ENCODE measurements around the gene CCR7. TPM values are rescaled to one million over a fixed set of nuclear protein-coding genes. Genes with fewer than 3 reads are reported as not detected.

Gene CCR7
- total and polyA plus RNA-seq, 10 donors = 29.0 to 79.1 (median 55.0) TPM

DNA sequence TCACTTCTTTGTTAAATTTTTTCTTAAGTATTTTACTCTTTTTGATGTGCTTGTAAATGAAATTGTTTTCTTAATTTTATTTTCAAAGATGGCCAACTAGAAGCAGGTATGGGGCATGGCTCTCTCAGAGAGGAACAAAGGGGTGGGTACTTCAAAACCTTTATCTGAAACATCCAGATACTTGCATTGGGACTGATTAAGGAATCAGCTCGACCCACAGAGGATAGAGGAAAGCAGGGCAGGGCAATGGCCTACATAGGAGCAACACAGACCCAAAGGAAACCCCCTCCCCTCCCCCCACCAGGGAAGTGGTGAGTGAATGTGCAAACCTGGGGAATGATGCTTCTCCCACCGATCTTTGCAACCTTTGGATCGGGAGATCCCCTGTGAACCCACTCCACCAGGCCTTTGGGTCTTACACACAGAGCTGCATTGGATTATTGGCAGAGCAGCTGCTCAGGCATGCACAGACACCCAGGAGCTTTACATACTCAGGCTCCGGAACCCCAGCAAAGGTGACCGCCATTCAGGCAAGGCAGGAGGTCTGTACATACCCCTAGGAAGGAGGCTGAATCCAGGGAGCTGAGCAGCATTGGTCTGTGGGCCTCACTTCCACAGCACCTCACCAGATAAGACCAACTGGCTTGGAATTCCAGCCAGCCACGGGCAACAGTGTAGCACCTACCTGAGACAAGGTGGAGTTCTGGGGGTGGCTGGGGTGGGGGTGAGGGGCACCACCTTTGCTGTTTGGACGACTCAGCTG lies 3.0 kb upstream of the CCR7 start:
- Histone ChIP-seq H3K27me3 (replicated peaks in 1 of 7) (no peaks in the 10 kb centered on the region), H3K4me1 (peaks cover 2 to 58% (median 24%) of the 10 kb centered on the region in 6 donors), H3K4me3 (no peak overlapping the region), H3K27ac (no peak overlapping the region), H3K36me3 (no peaks in the 10 kb centered on the region), H3K9me3 (peaks cover 0 to 22% (median 2%) of the 10 kb centered on the region in 8 donors)
- 75 to 87% (median 83%) methylated on average over 7 of the region's 7 CpGs for WGBS, 5 donors
- no peak for DNase-seq
- intact Hi-C loops (cut with DNase I; ENCODE audit: low total_unique reads) = no loop called here
- TF ChIP-seq POLR2A (IDR thresholded peaks at IDR 0.05) (no peak), POLR2AphosphoS5 (IDR thresholded peaks at IDR 0.05) (no peak)
- TF ChIP-seq, protein P1, sequence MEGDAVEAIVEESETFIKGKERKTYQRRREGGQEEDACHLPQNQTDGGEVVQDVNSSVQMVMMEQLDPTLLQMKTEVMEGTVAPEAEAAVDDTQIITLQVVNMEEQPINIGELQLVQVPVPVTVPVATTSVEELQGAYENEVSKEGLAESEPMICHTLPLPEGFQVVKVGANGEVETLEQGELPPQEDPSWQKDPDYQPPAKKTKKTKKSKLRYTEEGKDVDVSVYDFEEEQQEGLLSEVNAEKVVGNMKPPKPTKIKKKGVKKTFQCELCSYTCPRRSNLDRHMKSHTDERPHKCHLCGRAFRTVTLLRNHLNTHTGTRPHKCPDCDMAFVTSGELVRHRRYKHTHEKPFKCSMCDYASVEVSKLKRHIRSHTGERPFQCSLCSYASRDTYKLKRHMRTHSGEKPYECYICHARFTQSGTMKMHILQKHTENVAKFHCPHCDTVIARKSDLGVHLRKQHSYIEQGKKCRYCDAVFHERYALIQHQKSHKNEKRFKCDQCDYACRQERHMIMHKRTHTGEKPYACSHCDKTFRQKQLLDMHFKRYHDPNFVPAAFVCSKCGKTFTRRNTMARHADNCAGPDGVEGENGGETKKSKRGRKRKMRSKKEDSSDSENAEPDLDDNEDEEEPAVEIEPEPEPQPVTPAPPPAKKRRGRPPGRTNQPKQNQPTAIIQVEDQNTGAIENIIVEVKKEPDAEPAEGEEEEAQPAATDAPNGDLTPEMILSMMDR (IDR thresholded peaks at IDR 0.05 in 8 of 11, conservative IDR thresholded peaks at IDR 0.05 in 3 of 11) = no peak

DNA sequence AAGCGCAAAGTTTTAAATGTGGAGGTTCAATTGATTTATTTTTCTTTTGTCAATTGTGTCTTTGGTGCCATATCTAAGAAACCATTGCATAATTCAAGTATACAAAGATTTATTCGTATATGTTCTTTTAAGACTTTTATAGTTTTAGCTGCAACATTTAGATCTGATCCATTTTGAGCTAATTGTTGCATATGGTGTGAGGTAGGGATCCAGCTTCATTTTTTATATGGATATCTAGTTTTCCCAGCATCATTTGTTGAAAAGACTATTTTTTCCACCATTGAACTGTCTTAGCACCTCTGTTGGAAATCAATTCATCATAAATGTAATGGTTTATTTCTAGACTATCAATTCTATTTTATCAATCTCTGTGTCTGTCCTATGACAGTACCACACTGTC lies 2.1 kb upstream of the CCR7 start:
- WGBS, 5 donors = 93 to 100% (median 96%) methylated on average over 2 of the region's 2 CpGs
- TF ChIP-seq POLR2A (IDR thresholded peaks at IDR 0.05) (no peak), POLR2AphosphoS5 (IDR thresholded peaks at IDR 0.05) (no peak)
- TF ChIP-seq, protein P1 (IDR thresholded peaks at IDR 0.05 in 8 of 11, conservative IDR thresholded peaks at IDR 0.05 in 3 of 11) = no peak
- Histone ChIP-seq H3K27me3 (replicated peaks in 1 of 7) (no peaks in the 10 kb centered on the region), H3K4me3 (no peak overlapping the region), H3K27ac (no peak overlapping the region), H3K9me3 (peaks cover 0 to 16% (median 0%) of the 10 kb centered on the region in 8 donors), H3K4me1 (peaks cover 2 to 58% (median 20%) of the 10 kb centered on the region in 6 donors), H3K36me3 (no peaks in the 10 kb centered on the region)
- intact Hi-C loops (cut with DNase I; ENCODE audit: low total_unique reads) = no loop called here
- DNase-seq = no peak

GRCh38 chr17:40565769-40566409 lies 617 bp upstream of the CCR7 start:
- 17 to 31% (median 24%) methylated on average over 2 of the region's 2 CpGs for WGBS, 5 donors
- intact Hi-C loops (cut with DNase I; ENCODE audit: low total_unique reads) = no loop called here
- peak overlapping the region; percentile 24 to 95 (median 84) for H3K27ac ChIP-seq

More at GRCh38 chr17:40565769-40566409, 617 bp upstream of the CCR7 start:
- peak overlapping the region in 6 of 8 donors; percentile 34 to 81 (median 51) for H3K4me3 ChIP-seq
- peaks cover 3 to 67% (median 32%) of the 10 kb centered on the region in 6 donors for H3K4me1 ChIP-seq
- no peaks in the 10 kb centered on the region for H3K36me3 ChIP-seq
- TF ChIP-seq, protein P1 (IDR thresholded peaks at IDR 0.05 in 8 of 11, conservative IDR thresholded peaks at IDR 0.05 in 3 of 11) = no peak
- no peak for TF ChIP-seq POLR2AphosphoS5 (IDR thresholded peaks at IDR 0.05)
- no peak for DNase-seq
- H3K27me3 ChIP-seq (replicated peaks in 1 of 7) = no peaks in the 10 kb centered on the region
- peaks cover 0 to 9% (median 0%) of the 10 kb centered on the region in 8 donors for H3K9me3 ChIP-seq

Measured in spleen (tissue), 11 donors.